Loucy (cell line): Measurements from ENCODE around the gene SLC4A1.

Experiments used
- H2AFZ ChIP-seq: fragments of 200-600 bp; sonication (generic); 2 replicates; pipeline ENCODE4 v1.6.0; 2016; ENCODE audit warnings: antibody characterized with exemption, mild to moderate bottlenecking, low read length, moderate library complexity
- H3F3A ChIP-seq: fragments of 200-600 bp; 2 replicates; pipeline ENCODE4 v1.6.0; 2016; ENCODE audit warnings: antibody characterized with exemption, low read depth, mild to moderate bottlenecking
- H3K27me3 ChIP-seq: fragments of 200-600 bp; sonication (generic); 2 replicates; pipeline ENCODE4 v1.6.1; 2014; ENCODE audit warnings: low read length, mild to moderate bottlenecking; ENCODE audit not compliant: insufficient read depth, poor library complexity, severe bottlenecking
- H3K36me3 ChIP-seq: fragments of 200-600 bp; sonication (generic); 2 replicates; pipeline ENCODE4 v1.6.1; 2016; ENCODE audit warnings: low read length; ENCODE audit not compliant: insufficient read depth
- H3K4me1 ChIP-seq: fragments of 200-600 bp; sonication (generic); 2 replicates; pipeline ENCODE4 v1.5.1; 2014; ENCODE audit warnings: low read length, mild to moderate bottlenecking; ENCODE audit not compliant: insufficient read depth, poor library complexity, severe bottlenecking
- H3K4me2 ChIP-seq: fragments of 200-600 bp; sonication (generic); 2 replicates; pipeline ENCODE4 v1.6.0; 2014; ENCODE audit warnings: antibody characterized with exemption, low read length, low read depth, mild to moderate bottlenecking; ENCODE audit not compliant: poor library complexity, severe bottlenecking
- H3K4me3 ChIP-seq: fragments of 200-600 bp; sonication (generic); 2 replicates; pipeline ENCODE4 v1.5.1; 2014; ENCODE audit warnings: low read length, mild to moderate bottlenecking, mixed read lengths; ENCODE audit not compliant: poor library complexity, severe bottlenecking
- H3K79me2 ChIP-seq: fragments of 200-600 bp; sonication (generic); 2 replicates; pipeline ENCODE4 v1.6.1; 2014; ENCODE audit warnings: low read length; ENCODE audit not compliant: insufficient read depth
- H3K9ac ChIP-seq: fragments of 200-600 bp; sonication (generic); 2 replicates; pipeline ENCODE4 v1.6.0; 2014; ENCODE audit warnings: mild to moderate bottlenecking, low read depth, low read length, moderate library complexity; ENCODE audit not compliant: poor library complexity, severe bottlenecking
- H3K9me2 ChIP-seq: fragments of 200-600 bp; sonication (generic); replicated peaks from 2 replicates; pipeline ENCODE4 v1.6.1; 2016; ENCODE audit warnings: low read depth, low read length, mixed read lengths
- H3K9me3 ChIP-seq: fragments of 200-600 bp; sonication (generic); 2 replicates; pipeline ENCODE4 v1.6.1; 2014; ENCODE audit warnings: mild to moderate bottlenecking, antibody characterized with exemption, low read length, low read depth; ENCODE audit not compliant: insufficient read depth
- H4K20me1 ChIP-seq: fragments of 200-600 bp; sonication (generic); 2 replicates; pipeline ENCODE4 v1.6.0; 2014; ENCODE audit warnings: antibody characterized with exemption, low read length, mild to moderate bottlenecking; ENCODE audit not compliant: insufficient read depth, poor library complexity, severe bottlenecking
- EZH2phosphoT487 ChIP-seq: fragments of 200-600 bp; IDR thresholded peaks from 2 replicates; pipeline ENCODE4 v1.6.1; 2018; ENCODE audit warnings: antibody characterized with exemption, mild to moderate bottlenecking, moderate library complexity, borderline replicate concordance
- TF ChIP-seq, protein P1 (sequence below): fragments of 200-600 bp; sonication (generic); conservative IDR thresholded peaks from 2 replicates; pipeline ENCODE4 v1.5.1; 2014; ENCODE audit warnings: mild to moderate bottlenecking, antibody characterized with exemption, low read length

The SLC4A1 gene

GRCh38 chr17:44310188-44310587 is 42.3 kb upstream of the SLC4A1 start:
- Histone ChIP-seq H3K4me2 (no peak overlapping the region), H3K9me2 (no peaks in the 10 kb centered on the region), H3K9me3 (no peaks in the 10 kb centered on the region), H3K9ac (no peak overlapping the region), H3K27me3 (no peaks in the 10 kb centered on the region), H2AFZ (no peak overlapping the region), H3K79me2 (no peaks in the 10 kb centered on the region), H3K36me3 (no peaks in the 10 kb centered on the region), H3F3A (no peaks in the 10 kb centered on the region), H4K20me1 (no peaks in the 10 kb centered on the region), H3K4me3 (no peak overlapping the region), H3K4me1 (peaks cover 7% of the 10 kb centered on the region)
- TF ChIP-seq, protein P1, sequence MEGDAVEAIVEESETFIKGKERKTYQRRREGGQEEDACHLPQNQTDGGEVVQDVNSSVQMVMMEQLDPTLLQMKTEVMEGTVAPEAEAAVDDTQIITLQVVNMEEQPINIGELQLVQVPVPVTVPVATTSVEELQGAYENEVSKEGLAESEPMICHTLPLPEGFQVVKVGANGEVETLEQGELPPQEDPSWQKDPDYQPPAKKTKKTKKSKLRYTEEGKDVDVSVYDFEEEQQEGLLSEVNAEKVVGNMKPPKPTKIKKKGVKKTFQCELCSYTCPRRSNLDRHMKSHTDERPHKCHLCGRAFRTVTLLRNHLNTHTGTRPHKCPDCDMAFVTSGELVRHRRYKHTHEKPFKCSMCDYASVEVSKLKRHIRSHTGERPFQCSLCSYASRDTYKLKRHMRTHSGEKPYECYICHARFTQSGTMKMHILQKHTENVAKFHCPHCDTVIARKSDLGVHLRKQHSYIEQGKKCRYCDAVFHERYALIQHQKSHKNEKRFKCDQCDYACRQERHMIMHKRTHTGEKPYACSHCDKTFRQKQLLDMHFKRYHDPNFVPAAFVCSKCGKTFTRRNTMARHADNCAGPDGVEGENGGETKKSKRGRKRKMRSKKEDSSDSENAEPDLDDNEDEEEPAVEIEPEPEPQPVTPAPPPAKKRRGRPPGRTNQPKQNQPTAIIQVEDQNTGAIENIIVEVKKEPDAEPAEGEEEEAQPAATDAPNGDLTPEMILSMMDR: no peak

DNA sequence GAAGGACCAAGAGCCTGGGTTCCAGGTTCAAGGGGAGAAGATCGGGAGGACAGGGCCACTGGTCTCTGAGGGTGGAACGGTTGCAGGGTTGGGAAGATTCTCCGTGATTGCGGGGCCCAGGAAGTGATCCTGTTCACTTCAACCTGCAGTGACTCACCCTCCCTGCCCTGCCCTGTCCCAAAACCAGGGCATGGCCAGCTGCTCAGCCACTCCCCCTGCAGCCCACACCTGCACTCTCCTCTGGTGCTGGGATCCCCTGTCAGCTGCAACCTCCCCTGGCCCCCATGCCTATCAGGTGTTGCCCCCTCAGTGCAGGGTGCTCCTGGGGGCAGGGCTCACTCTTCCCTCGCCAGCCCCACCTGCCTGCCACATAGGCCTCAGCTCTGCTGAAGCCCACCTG is 41.5 kb upstream of the SLC4A1 start:
- Histone ChIP-seq H3K27me3 (no peaks in the 10 kb centered on the region), H3K9me2 (no peaks in the 10 kb centered on the region), H3K9me3 (no peaks in the 10 kb centered on the region), H3K4me1 (peaks cover 7% of the 10 kb centered on the region), H3K4me2 (no peak overlapping the region), H3K4me3 (no peak overlapping the region), H3F3A (no peaks in the 10 kb centered on the region), H4K20me1 (no peaks in the 10 kb centered on the region), H3K79me2 (no peaks in the 10 kb centered on the region), H3K9ac (no peak overlapping the region), H2AFZ (no peak overlapping the region), H3K36me3 (no peaks in the 10 kb centered on the region)
- no peak for TF ChIP-seq EZH2phosphoT487
- TF ChIP-seq, protein P1: no peak

DNA sequence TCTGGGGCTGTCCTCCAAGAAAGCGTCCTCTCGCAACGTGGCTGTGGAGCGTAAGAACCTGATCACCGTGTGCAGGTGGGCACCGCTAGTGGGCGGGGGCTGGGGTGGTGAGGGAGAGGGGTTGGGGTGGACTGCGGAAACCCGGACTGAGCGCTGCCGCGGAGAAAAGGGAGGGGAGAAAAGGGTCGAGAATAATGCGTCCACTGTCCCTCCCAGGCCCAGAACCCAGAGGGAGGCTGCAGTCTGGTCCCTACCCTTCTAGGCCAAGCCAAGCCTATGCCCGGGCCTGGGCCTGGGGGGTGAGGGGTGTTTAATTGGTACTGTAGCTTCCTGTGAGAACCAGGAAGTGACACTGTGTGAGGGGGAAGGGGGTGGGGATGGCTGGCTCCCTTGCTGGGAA is 40.9 kb upstream of the SLC4A1 start:
- no peaks in the 10 kb centered on the region for H3K27me3 ChIP-seq
- H3K9me2 ChIP-seq: no peaks in the 10 kb centered on the region
- H4K20me1 ChIP-seq: no peaks in the 10 kb centered on the region
- peak overlapping the region; percentile 52 for H3K4me3 ChIP-seq
- no peak overlapping the region for H3K9ac ChIP-seq
- peak overlapping the region; percentile 47 for H3K4me2 ChIP-seq
- no peaks in the 10 kb centered on the region for H3K79me2 ChIP-seq
- no peak overlapping the region for H2AFZ ChIP-seq
- H3K9me3 ChIP-seq: no peaks in the 10 kb centered on the region
- no peaks in the 10 kb centered on the region for H3K36me3 ChIP-seq
- H3F3A ChIP-seq: no peaks in the 10 kb centered on the region
- peaks cover 7% of the 10 kb centered on the region for H3K4me1 ChIP-seq
- no peak for TF ChIP-seq EZH2phosphoT487
- TF ChIP-seq, protein P1: no peak
